IMR-90 (cell line): Measurements from ENCODE around the gene RYR1. TPM values are rescaled to one million over a fixed set of nuclear protein-coding genes. Genes with fewer than 3 reads are reported as not detected.

Experiments
- ATAC-seq: fragments of 200-7000 bp; cut with Tn5 transposase; 2 replicates; pipeline ENCODE4 v1.9.1; 2020; ENCODE audit warnings: low read depth, mild to moderate bottlenecking, moderate library complexity
- BruUV-seq: library from RNA; stranded (reverse); fragments of 400-500 nt; replicated peaks from 2 replicates; lab custom pipeline; 2021; lab: Mats Ljungman, UMichigan
- CTCF ChIA-PET: fragments of 300-600 bp; formaldehyde crosslinking; extraction: SDS; loops from one replicate; lab custom pipeline; 2021; ENCODE audit warnings: antibody characterized with exemption; lab: Yijun Ruan, JAX
- POLR2A ChIA-PET: fragments of 300-600 bp; sonication (Branson Sonifier 250); formaldehyde crosslinking; loops from one replicate; lab custom pipeline; 2022; ENCODE audit warnings: antibody characterized with exemption; ENCODE audit not compliant: unreplicated experiment; lab: Charles Lee
- DNase-seq: peaks from one replicate; pipeline ENCODE4 v3.0.0; 2013
- H2AFZ ChIP-seq: replicated peaks from 2 replicates; pipeline ENCODE3; 2013; ENCODE audit warnings: low read length, mild to moderate bottlenecking; ENCODE audit not compliant: poor library complexity
- H2AK5ac ChIP-seq: 2 replicates; pipeline ENCODE4 v1.6.1; 2013; ENCODE audit warnings: low read depth, low read length, inconsistent platforms
- H2AK9ac ChIP-seq: replicated peaks from 2 replicates; pipeline ENCODE3; 2013; ENCODE audit warnings: mild to moderate bottlenecking, low read depth, low read length, moderate library complexity; ENCODE audit not compliant: poor library complexity
- H2BK120ac ChIP-seq: 2 replicates; pipeline ENCODE4 v1.6.1; 2013; ENCODE audit warnings: low read depth, low read length, inconsistent platforms
- H2BK15ac ChIP-seq: 3 replicates; pipeline ENCODE4 v1.6.1; 2013; ENCODE audit warnings: low read depth, low read length, inconsistent platforms
- H2BK20ac ChIP-seq: 2 replicates; pipeline ENCODE4 v1.6.1; 2013; ENCODE audit warnings: low read depth, mild to moderate bottlenecking, inconsistent platforms, low read length, moderate library complexity
- H2BK5ac ChIP-seq: 2 replicates; pipeline ENCODE4 v1.6.1; 2013; ENCODE audit warnings: mild to moderate bottlenecking, low read depth, low read length, inconsistent platforms; ENCODE audit not compliant: poor library complexity, severe bottlenecking
- H3K14ac ChIP-seq: replicated peaks from 2 replicates; pipeline ENCODE4 v1.6.1; 2013; ENCODE audit warnings: low read depth, low read length, inconsistent platforms
- H3K18ac ChIP-seq: 2 replicates; pipeline ENCODE4 v1.6.1; 2013; ENCODE audit warnings: low read depth, low read length, control low read depth
- H3K23ac ChIP-seq: 2 replicates; pipeline ENCODE4 v1.6.1; 2013; ENCODE audit warnings: low read depth, low read length, inconsistent platforms
- H3K27ac ChIP-seq: 2 replicates; pipeline ENCODE4 v1.5.1; 2013; ENCODE audit warnings: mild to moderate bottlenecking, control low read depth, low read length; ENCODE audit not compliant: insufficient read depth
- H3K27me3 ChIP-seq: 2 replicates; pipeline ENCODE4 v1.6.1; 2013; ENCODE audit warnings: low read length; ENCODE audit not compliant: control insufficient read depth, insufficient read depth
- H3K36me3 ChIP-seq: 2 replicates; pipeline ENCODE4 v1.6.1; 2013; ENCODE audit warnings: low read length, mixed read lengths; ENCODE audit not compliant: control insufficient read depth, insufficient read depth
- H3K4ac ChIP-seq: 2 replicates; pipeline ENCODE4 v1.6.1; 2013; ENCODE audit warnings: low read depth, low read length, inconsistent platforms
- H3K4me1 ChIP-seq: 2 replicates; pipeline ENCODE4 v1.6.1; 2013; ENCODE audit warnings: low read length, mixed read lengths; ENCODE audit not compliant: control insufficient read depth, insufficient read depth
- H3K4me2 ChIP-seq: 2 replicates; pipeline ENCODE4 v1.6.1; 2013; ENCODE audit warnings: low read depth, mild to moderate bottlenecking, control low read depth, low read length, moderate library complexity
- H3K4me3 ChIP-seq: 2 replicates; pipeline ENCODE4 v1.5.1; 2013; ENCODE audit warnings: low read depth, mild to moderate bottlenecking, control low read depth, low read length, moderate library complexity; ENCODE audit not compliant: insufficient read depth
- H3K56ac ChIP-seq: 2 replicates; pipeline ENCODE4 v1.6.1; 2013; ENCODE audit warnings: low read length, inconsistent platforms; ENCODE audit not compliant: insufficient read depth; ENCODE audit errors: extremely low read depth
- H3K79me1 ChIP-seq, 2 experiments: 2 replicates each; pipeline ENCODE4 v1.6.1; 2013; ENCODE audit warnings: low read length in 2 of 2, inconsistent platforms in 1 of 2, low read depth in 1 of 2
- H3K9ac ChIP-seq: 2 replicates; pipeline ENCODE4 v1.6.1; 2013; ENCODE audit warnings: low read depth, low read length, control low read depth
- H3K9me1 ChIP-seq: 2 replicates; pipeline ENCODE4 v1.6.1; 2013; ENCODE audit warnings: low read length, inconsistent platforms; ENCODE audit not compliant: insufficient read depth
- H3K9me3 ChIP-seq: 2 replicates; pipeline ENCODE4 v1.6.1; 2013; ENCODE audit warnings: low read length; ENCODE audit not compliant: control insufficient read depth, insufficient read depth
- H4K20me1 ChIP-seq: 2 replicates; pipeline ENCODE4 v1.6.1; 2013; ENCODE audit warnings: low read length, inconsistent platforms; ENCODE audit not compliant: insufficient read depth
- H4K5ac ChIP-seq: 2 replicates; pipeline ENCODE4 v1.6.1; 2013; ENCODE audit warnings: mild to moderate bottlenecking, low read depth, low read length, control low read depth
- H4K8ac ChIP-seq, 2 experiments: 2 replicates each; pipeline ENCODE4 v1.6.1; 2013; ENCODE audit warnings: low read depth in 2 of 2, low read length in 2 of 2, control low read depth in 1 of 2, inconsistent platforms in 1 of 2
- H4K91ac ChIP-seq: 2 replicates; pipeline ENCODE4 v1.6.1; 2013; ENCODE audit warnings: low read depth, low read length, inconsistent platforms; ENCODE audit not compliant: insufficient read depth
- MAFK ChIP-seq: IDR thresholded peaks from 2 replicates; pipeline ENCODE4 v1.6.1; 2012; ENCODE audit warnings: low read depth, low read length, improper control_type of control experiment
- POLR2A ChIP-seq: IDR thresholded peaks from 2 replicates; pipeline ENCODE4 v1.6.1; 2012; ENCODE audit warnings: mild to moderate bottlenecking, low read depth, low read length
- RCOR1 ChIP-seq: IDR thresholded peaks from 2 replicates; pipeline ENCODE4 v1.6.1; 2012; ENCODE audit warnings: mild to moderate bottlenecking, low read length, improper control_type of control experiment; ENCODE audit not compliant: insufficient replicate concordance
- WGBS, 2 experiments: methylation state at CpG; one replicate each; pipeline versions ENCODE4 v1.1.5 to v1.1.7; 2013; ENCODE audit warnings: missing lambda C conversion rate in 2 of 2; ENCODE audit not compliant: insufficient read length in 1 of 2; ENCODE audit errors: extremely low coverage in 2 of 2; 5-methylcytosine and 5-hydroxymethylcytosine counted together
- dilution Hi-C: fragments of 300-500 bp; cut with HindIII; formaldehyde crosslinking; loops from one replicate; pipeline ENCODE4 v1.14.3; 2018; ENCODE audit warnings: low sequenced_read_pairs; ENCODE audit not compliant: unreplicated experiment
- in situ Hi-C: fragments of 300-500 bp; cut with MboI; formaldehyde crosslinking; loops from 3 replicates; pipeline ENCODE4 v1.14.3; 2019; ENCODE audit warnings: low sequenced_read_pairs, inconsistent platforms, mixed read lengths
- intact Hi-C: fragments of 100-400 bp; cut with micrococcal nuclease; formaldehyde crosslinking; loops from 2 replicates; pipeline ENCODE4 v1.10.0; 2022
- polyA plus RNA-seq, 3 experiments: library from polyadenylated mRNA; depleted of rRNA; stranded (reverse); fragments of >200 nt; gene quantifications; 2 replicates each; pipeline ENCODE4 v1.2.3, GENCODE V29; 2012; ENCODE audit warnings: low replicate concordance in 1 of 3
- total RNA-seq: library from RNA; depleted of rRNA; stranded (reverse); fragments of >200 nt; gene quantifications from 2 replicates; pipeline ENCODE4 v1.2.3, GENCODE V29; 2012

RYR1 gene
- total and polyA plus RNA-seq, 2 of the 4 experiments (the other 2 are of a cell fraction) = not detected

- Histone ChIP-seq H2AK5ac (no peak overlapping the region), H3K4ac (no peak overlapping the region), H2AK9ac (no peak overlapping the region), H3K9ac (no peak overlapping the region), H3K27ac (no peak overlapping the region), H3K79me1 (no peaks in the 10 kb centered on the region), H4K5ac (no peak overlapping the region), H2BK120ac (no peak overlapping the region), H3K27me3 (peaks cover 24% of the 10 kb centered on the region), H3K23ac (no peak overlapping the region), H3K4me2 (no peak overlapping the region), H4K91ac (no peak overlapping the region), H2BK20ac (no peak overlapping the region), H3K18ac (no peak overlapping the region), H3K14ac (no peak overlapping the region), H3K56ac (no peak overlapping the region), H3K9me1 (no peaks in the 10 kb centered on the region), H2AFZ (no peak overlapping the region), H3K4me1 (no peaks in the 10 kb centered on the region), H4K20me1 (no peaks in the 10 kb centered on the region), H3K9me3 (no peaks in the 10 kb centered on the region), H4K8ac (no peak overlapping the region), H3K36me3 (no peaks in the 10 kb centered on the region), H2BK5ac (no peak overlapping the region), H3K4me3 (no peak overlapping the region), H2BK15ac (no peak overlapping the region)
- POLR2A ChIA-PET = no interaction called here
- dilution Hi-C loops (no loop called here), intact Hi-C loops (no loop called here), in situ Hi-C loops (no loop called here)
- WGBS, 2 experiments = 63% methylated on average over 8 of the region's 11 CpGs; no CpG with 5 or more reads in 1 of the 2 experiments
- no TSS peak for BruUV-seq
- TF ChIP-seq POLR2A (no peak), RCOR1 (no peak), MAFK (no peak)
- ATAC-seq = no peak
- CTCF ChIA-PET = no interaction called here
- no peak for DNase-seq
Observed at GRCh38 chr19:38561658-38562057, 128.2 kb downstream of the RYR1 start.
